ENCODE measurements around the gene CACYBP. TPM values are rescaled to one million over a fixed set of nuclear protein-coding genes. Genes with fewer than 3 reads are reported as not detected.
A peak's percentile ranks its signal among the peaks of the same experiment; 100 is the strongest.

Gene CACYBP
- total and polyA plus RNA-seq, 2 of the 13 experiments (the other 11 are each of a cell fraction or from before 2014, with no cell fraction given) = 18.4 to 183 TPM

DNA sequence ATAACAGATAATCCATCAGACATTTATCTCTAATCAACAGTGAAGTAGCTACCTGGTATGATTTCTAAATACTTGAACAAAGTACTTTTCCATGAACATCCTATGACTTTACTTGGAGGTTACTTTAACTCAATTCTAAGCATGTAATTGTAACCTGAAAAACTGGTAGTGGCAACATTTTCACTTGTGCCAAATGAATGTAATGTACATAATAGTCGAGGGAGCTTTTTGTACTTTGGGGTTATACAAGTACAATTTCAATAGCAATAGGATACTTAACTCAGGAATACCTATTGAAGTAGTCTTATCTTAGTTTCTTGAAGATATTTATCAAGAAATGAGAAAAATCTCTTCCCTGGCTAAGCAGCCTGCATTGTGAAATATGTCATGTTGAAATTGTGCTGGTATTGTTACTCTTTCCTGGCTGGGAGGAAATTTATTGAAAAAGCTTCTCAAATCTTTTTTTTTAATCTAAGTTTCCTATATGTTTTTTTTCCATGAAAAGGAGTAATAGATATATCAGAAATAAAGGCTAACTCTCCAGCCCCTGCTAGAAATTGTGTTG is 33.7 kb upstream of the CACYBP start:
- no peak for FAIRE-seq
- Histone ChIP-seq H3K27ac (ENCODE audit: extremely low read length, insufficient read depth, low read length) (no peak overlapping the region), H4K20me1 (ENCODE audit: insufficient read depth, low read length) (no peaks in the 10 kb centered on the region), H3K27me3 (ENCODE audit: control insufficient read depth in 1 of 2, insufficient read depth in 2 of 2, low read length in 2 of 2) (no peaks in the 10 kb centered on the region), H3K4me2 (ENCODE audit: low read depth, low read length) (no peak overlapping the region), H3K9me3 (ENCODE audit: low read length) (no peaks in the 10 kb centered on the region), H3K9ac (ENCODE audit: insufficient read depth, low read depth, low read length) (no peak overlapping the region), H3K4me3 (replicated peaks in 1 of 3; ENCODE audit: insufficient read depth in 1 of 3, low read depth in 2 of 3, low read length in 3 of 3) (no peak overlapping the region), H3K79me2 (ENCODE audit: insufficient read depth, low read length) (no peaks in the 10 kb centered on the region), H2AFZ (ENCODE audit: low read length) (no peak overlapping the region), H3K36me3 (replicated peaks in 1 of 2; ENCODE audit: control insufficient read depth in 1 of 2, insufficient read depth in 2 of 2, low read length in 2 of 2) (no peaks in the 10 kb centered on the region), H3K4me1 (ENCODE audit: insufficient read depth, low read length) (peaks cover 36% of the 10 kb centered on the region)
- in situ Hi-C loops (cut with HindIII; ENCODE audit: extremely low pct_ligation_motif_present, low pct_unique_long_range_greater_than_20kb) (no loop called here), intact Hi-C loops (cut with micrococcal nuclease; ENCODE audit: unreplicated experiment) (no loop called here)
- DNase-seq (ENCODE audit: low spot score) = no peak
- POLR2A ChIA-PET = no interaction called here
- TF ChIP-seq DR1 (CRISPR knock-in tag; IDR thresholded peaks at IDR 0.05) (no peak), ZNF562 (CRISPR knock-in tag; IDR thresholded peaks at IDR 0.05; ENCODE audit: borderline replicate concordance) (no peak), NKX3-1 (CRISPR knock-in tag; IDR thresholded peaks at IDR 0.05) (no peak), MED1 (CRISPR knock-in tag; IDR thresholded peaks at IDR 0.05) (no peak)
- CTCF ChIA-PET (ENCODE audit: low intra/inter-chr PET ratio, low total read pairs) = no interaction called here
- 96% methylated on average over 1 of the region's 1 CpG for WGBS (ENCODE audit: low lambda C conversion rate)
- no peak for ATAC-seq
- no TSS peak for BruUV-seq (replicated peaks)

DNA sequence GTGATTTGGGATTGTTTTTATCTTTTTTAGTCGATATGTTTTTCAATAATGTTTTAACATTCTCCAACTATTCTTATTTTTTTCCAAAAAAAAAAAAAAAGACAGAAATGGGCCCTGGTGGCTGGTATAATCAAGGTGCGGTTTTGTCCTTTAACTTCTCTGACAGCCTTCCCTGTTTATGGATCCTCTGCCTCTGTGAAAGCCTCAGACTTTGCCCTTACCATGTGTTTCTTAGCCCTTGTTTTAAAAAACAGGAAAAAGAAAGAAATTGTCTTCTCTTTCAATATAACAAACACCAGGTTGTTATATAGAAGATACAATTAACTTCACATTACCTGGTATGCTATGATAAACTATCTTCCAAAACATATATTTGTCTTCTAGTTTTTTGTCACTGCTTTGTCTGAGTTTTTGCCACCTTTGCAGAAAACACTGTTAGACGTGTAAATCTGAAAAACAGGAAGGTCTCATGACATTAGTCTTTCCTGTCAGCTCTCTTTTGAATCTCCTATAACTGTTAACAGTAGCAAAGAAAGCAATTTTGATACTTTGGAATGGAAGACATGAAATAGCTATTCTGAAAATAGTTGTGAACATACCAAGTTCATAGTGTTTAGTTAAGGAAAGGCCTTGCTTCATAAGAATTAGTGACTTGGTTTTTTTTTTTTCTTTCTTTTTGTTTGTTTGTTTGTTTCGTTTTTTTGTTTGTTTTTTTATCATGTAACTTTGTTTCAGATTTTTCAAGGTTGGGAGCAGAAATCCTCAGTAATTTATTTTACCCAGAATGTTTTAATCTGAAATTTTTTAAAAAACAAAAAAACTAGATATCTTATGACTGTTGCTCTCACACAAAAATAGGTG is 31.7 kb upstream of the CACYBP start:
- no peak overlapping the region for H3K4me3 ChIP-seq (replicated peaks in 1 of 3; ENCODE audit: insufficient read depth in 1 of 3, low read depth in 2 of 3, low read length in 3 of 3)
- peaks cover 36% of the 10 kb centered on the region for H3K4me1 ChIP-seq (ENCODE audit: insufficient read depth, low read length)
- H3K36me3 ChIP-seq (replicated peaks in 1 of 2; ENCODE audit: control insufficient read depth in 1 of 2, insufficient read depth in 2 of 2, low read length in 2 of 2) = no peaks in the 10 kb centered on the region
- H3K79me2 ChIP-seq (ENCODE audit: insufficient read depth, low read length) = no peaks in the 10 kb centered on the region
- POLR2A ChIA-PET = interaction anchor here (1.4 kb wide), 1 partner anchor 31 kb away, joined by 3 read pairs; no protein-coding TSS in a partner anchor
- no peaks in the 10 kb centered on the region for H3K9me3 ChIP-seq (ENCODE audit: low read length)
- H3K4me2 ChIP-seq (ENCODE audit: low read depth, low read length) = no peak overlapping the region
- DNase-seq (ENCODE audit: low spot score) (no peak), ATAC-seq (no peak), FAIRE-seq (no peak)
- TF ChIP-seq NCOA1 (CRISPR knock-in tag; IDR thresholded peaks at IDR 0.05) (no peak), MAFK (conservative IDR thresholded peaks at IDR 0.05 in 1 of 2, IDR thresholded peaks at IDR 0.05 in 1 of 2; ENCODE audit: low read length in 2 of 2) (peak; percentile 55 to 72), MAFF (IDR thresholded peaks at IDR 0.05; ENCODE audit: low read depth, low read length) (peak; percentile 46; the same call in 1 of the 2 replicates)
- WGBS (ENCODE audit: low lambda C conversion rate) = 61% methylated on average over 4 of the region's 4 CpGs
- H3K27me3 ChIP-seq (ENCODE audit: control insufficient read depth in 1 of 2, insufficient read depth in 2 of 2, low read length in 2 of 2) = no peaks in the 10 kb centered on the region
- CTCF ChIA-PET (ENCODE audit: low intra/inter-chr PET ratio, low total read pairs) = no interaction called here
- no peak overlapping the region for H3K9ac ChIP-seq (ENCODE audit: insufficient read depth, low read depth, low read length)
- H3K27ac ChIP-seq (ENCODE audit: extremely low read length, insufficient read depth, low read length) = peak overlapping the region; percentile 16
- in situ Hi-C loops (cut with HindIII; ENCODE audit: extremely low pct_ligation_motif_present, low pct_unique_long_range_greater_than_20kb) (no loop called here), intact Hi-C loops (cut with micrococcal nuclease; ENCODE audit: unreplicated experiment) (loop anchor here (2.0 kb wide), 1 partner anchor 13 kb away; no protein-coding TSS in a partner anchor)
- no peak overlapping the region for H2AFZ ChIP-seq (ENCODE audit: low read length)
- H4K20me1 ChIP-seq (ENCODE audit: insufficient read depth, low read length) = no peaks in the 10 kb centered on the region
- BruUV-seq (replicated peaks) = no TSS peak

Measured in HepG2 (cell line).